B cell (primary cell): ENCODE data around the gene NEMP1.

Source experiments
- CTCF ChIP-seq: fragments of 200-600 bp; IDR thresholded peaks from one replicate; pipeline ENCODE4 v1.8.0; 2022; ENCODE audit warnings: antibody characterized with exemption, mild to moderate bottlenecking
- EZH2 ChIP-seq: IDR thresholded peaks from 2 replicates; pipeline ENCODE4 v1.6.1; 2012; ENCODE audit warnings: borderline replicate concordance, low read depth, mild to moderate bottlenecking, moderate library complexity, low read length; ENCODE audit not compliant: insufficient read depth, poor library complexity, severe bottlenecking

- TF ChIP-seq CTCF = no peak
- TF ChIP-seq EZH2 = no peak
Observed at GRCh38 chr12:57049890-57050289, 28.7 kb downstream of the NEMP1 start, which contains the start of gene MYO1A.
